Stimulated activated CD4-positive, alpha-beta T cell treated with anti-CD3 and anti-CD28 coated beads, TNF-alpha, amount 100 ng/mL, for 24 hours (primary cell): ENCODE results near the gene MAT1A.
"Not testable (repeated sequence)": the region's sequence is repeated elsewhere in the genome, so short reads cannot be mapped to it uniquely, and the experiment has no call there.

Experiments
- DNase-seq, 3 experiments: peaks; one replicate each; pipeline ENCODE4 v3.0.0-alpha.2; 2020; ENCODE audit warnings: low read depth in 3 of 3

MAT1A gene

GRCh38 chr10:80289451-80290287 is at the start of gene MAT1A:
TSS of gene MAT1A (minus strand) at chr10:80289658. CDS start at chr10:80289423, 235 bp downstream.
- no peak for DNase-seq

DNA sequence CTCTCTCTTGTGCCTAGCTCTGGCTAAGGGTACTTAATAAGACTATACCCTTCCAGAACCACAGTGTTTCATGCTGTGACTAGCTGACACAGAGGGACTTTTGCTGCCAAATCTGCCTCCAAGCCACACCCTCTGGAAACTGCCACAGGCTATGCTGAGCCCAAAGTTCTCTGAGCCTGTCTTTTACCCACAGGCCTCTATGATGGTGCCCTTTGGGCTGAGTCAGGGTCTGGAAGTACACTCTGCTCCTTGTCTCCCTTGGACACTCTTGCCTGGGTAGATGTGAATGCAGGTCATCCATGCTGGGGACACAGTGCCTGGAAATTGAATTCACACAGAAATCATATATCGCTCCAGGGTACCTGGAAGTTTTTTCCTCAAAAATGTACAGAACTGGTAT is 44.5 kb upstream of the MAT1A start:
- no peak for DNase-seq

DNA sequence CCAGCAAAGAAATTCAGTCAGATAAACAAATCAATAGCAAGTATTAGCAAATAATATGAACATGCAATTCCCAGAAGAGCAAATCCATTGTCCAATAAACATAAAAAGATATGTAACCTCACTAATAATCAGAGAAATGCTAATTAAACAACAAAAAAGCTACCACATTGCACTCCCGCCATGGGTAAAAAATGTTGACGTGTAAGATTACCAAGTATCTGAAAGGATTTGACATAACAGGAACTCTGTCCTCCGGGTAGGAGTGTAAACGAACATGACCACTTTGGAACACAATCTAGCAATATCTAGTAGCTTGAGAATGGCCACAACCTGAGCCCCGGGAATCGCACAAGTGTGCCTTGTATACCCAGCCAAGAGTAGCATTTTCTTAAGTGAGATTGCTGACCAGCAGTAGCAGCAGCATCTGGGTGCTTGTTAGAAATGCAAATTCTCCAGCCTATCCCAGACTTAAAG is 35.5 kb upstream of the MAT1A start:
- DNase-seq: no peak

DNA sequence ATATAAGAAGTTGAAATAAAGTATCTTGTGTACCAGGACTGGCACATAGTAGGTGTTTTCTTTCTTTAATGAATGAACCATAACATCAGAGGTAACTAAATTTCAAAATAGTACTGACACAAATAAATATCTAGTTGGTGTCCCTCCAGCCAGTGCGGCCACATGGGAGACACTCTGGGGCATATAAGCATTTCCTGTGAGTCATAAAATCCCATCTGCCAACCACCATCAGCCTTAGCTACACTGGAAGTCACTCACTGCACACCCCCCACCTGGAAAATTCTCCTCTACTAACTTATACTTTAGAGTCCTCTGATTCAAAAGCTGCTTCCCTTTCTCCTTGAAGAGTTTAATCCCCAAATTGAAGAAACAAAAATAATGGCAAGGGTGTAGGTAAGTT is 34.6 kb upstream of the MAT1A start:
- DNase-seq: no peak

DNA sequence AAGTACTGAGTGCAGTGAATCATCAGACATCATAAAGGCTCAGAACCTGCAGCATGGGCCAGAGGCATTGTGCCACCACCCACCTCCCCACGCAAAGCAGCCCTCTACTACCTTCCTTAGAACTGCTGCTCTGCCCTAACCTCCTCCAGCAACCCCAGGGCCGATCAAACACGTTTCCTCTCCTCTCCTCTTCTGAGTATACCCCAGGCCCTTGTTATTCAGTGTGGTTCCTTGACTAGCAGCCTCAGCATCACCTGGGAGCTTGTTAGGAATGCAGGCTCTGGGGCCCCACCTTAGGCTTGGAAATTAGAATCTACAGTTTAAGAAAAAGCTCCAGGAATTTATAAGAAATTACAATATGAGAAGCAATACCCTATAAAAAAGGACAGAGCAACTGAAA is 33.9 kb upstream of the MAT1A start:
- DNase-seq: no peak

- DNase-seq: no peak
These were observed 33.3 kb upstream of the MAT1A start for GRCh38 chr10:80322711-80323110.

DNA sequence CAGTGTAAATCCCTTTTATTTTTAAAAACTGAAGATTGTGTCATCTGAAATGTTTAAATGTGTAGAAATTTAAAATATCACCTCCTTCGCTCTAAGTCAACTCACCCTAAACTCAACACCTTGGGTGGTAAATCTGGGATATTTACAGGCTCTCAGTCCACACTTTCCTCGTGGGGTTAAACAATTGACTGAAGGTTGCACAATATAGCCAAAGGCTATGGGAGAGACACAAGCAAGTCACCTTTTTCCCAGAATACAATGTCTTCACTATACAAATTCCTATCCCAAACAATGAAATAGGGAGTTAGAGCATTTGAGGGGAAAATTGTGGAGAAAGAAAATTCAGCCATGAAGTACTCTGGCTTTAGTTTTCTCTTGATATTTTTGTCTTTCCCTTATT is 32.7 kb upstream of the MAT1A start:
- no peak for DNase-seq

- no peak for DNase-seq
These were observed 31.7 kb upstream of the MAT1A start for GRCh38 chr10:80321183-80321582.

- no peak for DNase-seq
These were observed 30.9 kb upstream of the MAT1A start for GRCh38 chr10:80320377-80320776.

- DNase-seq: no peak
These were observed 30.4 kb upstream of the MAT1A start for GRCh38 chr10:80319725-80320290.

- no peak for DNase-seq
These were observed 29.9 kb upstream of the MAT1A start for GRCh38 chr10:80319318-80319717.

GRCh38 chr10:80318742-80319141 is 29.3 kb upstream of the MAT1A start:
- DNase-seq: no peak

- DNase-seq: no peak
These were observed 25.9 kb upstream of the MAT1A start for GRCh38 chr10:80315391-80315790.

- DNase-seq: no peak
These were observed 24.1 kb upstream of the MAT1A start for GRCh38 chr10:80313523-80313922.

DNA sequence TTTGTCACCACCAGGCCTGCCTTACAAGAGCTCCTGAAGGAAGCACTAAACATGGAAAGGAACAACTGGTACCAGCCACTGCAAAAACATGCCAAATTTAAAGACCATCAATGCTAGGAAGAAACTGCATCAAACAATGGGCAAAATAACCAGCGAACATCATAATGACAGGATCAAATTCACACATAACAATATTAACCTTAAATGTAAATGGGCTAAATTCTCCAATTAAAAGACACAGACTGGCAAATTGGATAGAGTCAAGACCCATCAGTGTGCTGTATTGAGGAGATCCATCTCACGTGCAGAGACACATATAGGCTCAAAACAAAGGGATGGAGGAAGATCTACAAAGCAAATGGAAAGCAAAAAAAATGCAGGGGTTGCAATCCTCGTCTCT is 16.5 kb upstream of the MAT1A start:
- not testable (repeated sequence) for DNase-seq

DNA sequence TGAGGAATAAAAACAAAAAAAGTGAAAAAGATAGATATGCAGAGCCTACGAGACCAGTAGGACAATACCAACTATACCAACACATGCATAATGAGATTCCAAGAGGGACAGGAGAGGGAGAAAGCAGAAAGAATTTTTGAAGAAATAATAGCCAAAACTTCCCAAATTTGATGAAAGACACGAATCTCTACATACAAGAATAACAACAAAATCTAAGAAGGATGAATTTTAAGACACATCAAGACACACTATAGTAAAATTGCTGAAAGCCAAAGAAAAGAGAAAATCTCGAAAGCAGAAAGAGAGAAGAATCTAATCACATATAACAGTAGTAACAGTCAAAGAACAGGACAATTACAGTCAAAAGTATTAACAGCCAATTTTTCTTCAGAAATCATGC is 7.5 kb upstream of the MAT1A start:
- no peak for DNase-seq

GRCh38 chr10:80292607-80293239 is 3.3 kb upstream of the MAT1A start:
- DNase-seq: no peak

DNA sequence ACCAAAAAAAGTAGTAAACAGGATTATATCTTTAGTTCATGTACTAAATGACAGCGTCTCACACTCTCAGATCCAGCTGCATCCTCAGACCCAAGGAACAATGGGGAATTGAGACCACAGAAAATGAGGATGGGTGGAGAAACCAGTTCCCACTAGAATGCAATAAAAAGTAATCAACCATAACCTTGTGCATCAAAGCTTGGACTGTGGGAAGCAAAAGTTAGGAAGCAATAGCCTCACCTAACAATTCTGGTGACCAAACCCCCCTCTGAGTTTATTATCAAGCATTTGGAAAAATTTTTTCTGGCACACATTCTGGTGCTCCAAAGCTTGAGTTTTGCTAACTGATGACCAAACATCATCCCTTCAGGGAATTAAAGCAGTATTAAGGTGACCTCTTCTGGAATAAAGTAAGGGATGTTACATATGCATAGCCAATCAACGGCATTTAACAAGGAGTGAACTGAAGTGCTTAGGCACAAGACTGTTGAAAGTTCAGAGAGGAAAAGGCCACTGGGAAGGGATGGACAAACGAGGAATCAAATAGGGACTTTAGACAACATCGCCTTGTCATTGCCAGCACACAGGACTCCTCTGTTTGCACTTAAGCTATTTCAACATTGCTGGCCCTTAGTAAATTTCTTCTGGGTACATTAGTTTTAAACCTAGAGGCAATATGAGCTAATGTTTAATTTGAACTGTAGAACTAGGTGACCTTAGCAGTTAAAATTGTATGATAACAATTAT is 1.2 kb upstream of the MAT1A start:
- DNase-seq: no peak

DNA sequence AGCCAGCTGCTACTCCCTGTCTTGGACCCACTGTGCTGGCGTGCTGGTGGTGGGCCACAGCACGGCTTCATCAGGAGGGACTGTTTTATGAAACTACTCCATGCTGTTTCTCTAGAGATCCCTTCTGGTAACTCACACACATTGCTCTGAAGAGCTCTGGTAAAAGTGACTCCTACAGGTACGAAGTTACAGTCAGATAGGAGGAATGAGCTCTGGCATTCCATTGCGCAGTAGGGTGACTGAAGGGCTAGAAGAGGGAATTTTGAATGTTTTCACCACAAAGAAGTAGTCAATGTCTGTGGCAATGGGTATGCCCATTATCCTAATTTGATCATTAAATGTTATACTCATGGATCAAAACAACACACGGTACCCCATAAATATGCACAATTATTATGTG is 609 bp downstream of the MAT1A start:
- no peak for DNase-seq

DNA sequence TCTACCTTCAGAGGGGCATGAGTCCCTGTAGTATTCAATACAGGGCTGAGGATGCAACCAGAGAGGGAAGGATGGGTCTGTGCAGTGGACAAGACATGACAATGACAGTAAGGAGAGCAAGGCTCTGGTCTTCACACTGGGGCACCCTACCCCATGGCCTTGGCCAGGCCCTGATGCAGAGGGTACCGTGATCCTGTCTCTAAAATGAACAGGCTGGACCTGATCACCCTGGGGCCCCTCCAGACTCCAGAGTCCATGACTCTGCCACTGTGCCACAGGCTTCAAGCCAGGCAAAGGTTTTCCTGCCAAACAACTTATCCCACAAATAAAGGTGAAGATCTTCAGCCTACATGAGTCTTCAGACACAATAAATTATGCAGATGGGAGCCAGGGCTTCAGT is 4.9 kb downstream of the MAT1A start:
- no peak for DNase-seq

- no peak for DNase-seq
These were observed 5.8 kb downstream of the MAT1A start for GRCh38 chr10:80283536-80284199.

DNA sequence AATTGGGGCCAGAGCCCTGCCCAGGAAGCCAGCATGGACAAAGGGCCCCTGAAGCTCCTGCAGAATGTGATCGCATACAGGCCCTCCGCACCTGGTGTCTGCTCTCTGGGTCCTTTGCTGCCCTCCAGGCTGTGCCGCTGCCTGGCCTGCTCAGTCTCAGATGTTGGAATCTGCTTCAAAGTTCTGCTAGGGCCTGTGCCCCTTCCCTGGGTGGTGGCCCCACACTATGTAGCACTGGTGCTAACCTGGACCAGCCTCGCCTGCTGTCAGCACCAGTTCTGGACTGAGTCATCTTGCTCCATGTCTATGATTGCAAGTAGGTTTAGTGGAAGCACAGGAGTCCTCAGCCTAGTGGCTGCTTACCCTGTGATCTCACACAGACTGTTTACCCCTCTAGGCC is 6.3 kb downstream of the MAT1A start:
- no peak for DNase-seq
